Right lobe of liver (tissue), 6 donors: ENCODE results near the gene NFATC1. TPM values are rescaled to one million over a fixed set of nuclear protein-coding genes. Genes with fewer than 3 reads are reported as not detected.

Source experiments
- ATAC-seq, 4 donors: fragments of 200-7000 bp; cut with Tn5 transposase; one replicate each; pipeline ENCODE4 v1.9.1; 2020; ENCODE audit warnings: mild to moderate bottlenecking in 4 of 4, moderate library complexity in 4 of 4
- DNase-seq, 3 donors: peaks; one replicate each; pipeline ENCODE4 v3.0.0-alpha.2; 2020
- H3K27ac ChIP-seq, 3 donors: fragments of 200-600 bp; one replicate each; pipeline ENCODE4 v1.8.0; 2022
- H3K27me3 ChIP-seq, 2 donors: fragments of 200-600 bp; one replicate each; pipeline ENCODE4 v1.8.0; 2022
- H3K36me3 ChIP-seq, 4 donors: fragments of 200-600 bp; sonication (generic) in 1 of 4; one replicate each; pipeline versions ENCODE4 v1.5.1 to v1.8.0; 2017 to 2022; ENCODE audit warnings: control low read depth in 1 of 4
- H3K4me1 ChIP-seq, 4 donors: fragments of 200-600 bp; sonication (generic) in 1 of 4; one replicate each; pipeline versions ENCODE4 v1.5.1 to v1.8.0; 2017 to 2022; ENCODE audit warnings: control low read depth in 1 of 4
- H3K4me3 ChIP-seq, 3 donors: fragments of 200-600 bp; one replicate each; pipeline ENCODE4 v1.8.0; 2022
- H3K9me3 ChIP-seq, 4 donors: fragments of 200-600 bp; sonication (generic) in 1 of 4; one replicate each; pipeline versions ENCODE4 v1.5.1 to v1.8.0; 2017 to 2022; ENCODE audit warnings: control low read depth in 1 of 4
- CTCF ChIP-seq, 4 donors: fragments of 200-600 bp in 3 of 4; fragments of 450-650 bp in 1 of 4; IDR thresholded peaks; one replicate each; pipeline versions ENCODE4 v1.5.1 to v1.8.0; 2016 to 2022; ENCODE audit warnings: antibody characterized with exemption in 4 of 4, mild to moderate bottlenecking in 2 of 4
- POLR2A ChIP-seq: fragments of 450-650 bp; IDR thresholded peaks from one replicate; pipeline ENCODE4 v1.6.1; 2017; ENCODE audit warnings: antibody characterized with exemption, mild to moderate bottlenecking
- WGBS: methylation state at CpG from one replicate; pipeline ENCODE4 v1.1.6; 2018; ENCODE audit warnings: low coverage, low lambda C conversion rate; ENCODE audit not compliant: insufficient coverage; ENCODE audit errors: missing lambda C conversion rate; 5-methylcytosine and 5-hydroxymethylcytosine counted together
- intact Hi-C, 2 donors: fragments of 100-400 bp; cut with DNase I; formaldehyde crosslinking; loops; one replicate each; pipeline versions ENCODE4 v1.11.2 to v1.14.1; 2022
- total RNA-seq, 6 experiments: library from RNA; depleted of rRNA in 2 of 6; stranded (reverse); fragments of >200 nt in 2 of 6; fragmentation: NEBNext Ultra II Directional in 3 of 6; extraction: Animal tissue kit (Norgen Biotek cat#: 25700) in 3 of 6; gene quantifications; one replicate each; pipeline versions ENCODE4 v1.1.0 to v1.2.4, GENCODE V29; 2016 to 2023
- donor health status: DM: no; HTN: yes; CAD: no.
- donor health status: DM: no; HTN: no; CAD: no.
- donor health status: DM: no; HTN: no; CAD: no.
- donor health status: DM: no; HTN: yes; CAD: no.
- donor health status: DM: no; HTN: yes; CAD: no.

Gene NFATC1
- total RNA-seq, 6 experiments from 2014 or later = 1.00 to 4.3 (median 2.9) TPM

- WGBS = 78% methylated on average over 10 of the region's 22 CpGs
- ATAC-seq (no peak), DNase-seq (peak in 2 of 3 donors; percentile 31 to 37)
- Histone ChIP-seq H3K27me3 (no peaks in the 10 kb centered on the region), H3K36me3 (no peaks in the 10 kb centered on the region), H3K4me3 (no peak overlapping the region), H3K27ac (no peak overlapping the region), H3K4me1 (no peaks in the 10 kb centered on the region), H3K9me3 (no peaks in the 10 kb centered on the region)
- intact Hi-C loops = no loop called here
- TF ChIP-seq CTCF (IDR thresholded peaks at IDR 0.05) (no peak), POLR2A (no peak)
These were observed 94.9 kb downstream of the NFATC1 start for GRCh38 chr18:79490626-79491041.

- intact Hi-C loops = no loop called here
- no peak overlapping the region for H3K27ac ChIP-seq
- no peaks in the 10 kb centered on the region for H3K27me3 ChIP-seq
- H3K9me3 ChIP-seq = no peaks in the 10 kb centered on the region
- H3K4me1 ChIP-seq = no peaks in the 10 kb centered on the region
- H3K36me3 ChIP-seq = no peaks in the 10 kb centered on the region
- WGBS = 90% methylated on average over 7 of the region's 19 CpGs
- ATAC-seq = no peak
- TF ChIP-seq CTCF (IDR thresholded peaks at IDR 0.05) (no peak), POLR2A (no peak)
- peak in 1 of 3 donors; percentile 19 for DNase-seq
- no peak overlapping the region for H3K4me3 ChIP-seq
These were observed 95.4 kb downstream of the NFATC1 start for GRCh38 chr18:79491081-79491551.

- Histone ChIP-seq H3K27me3 (no peaks in the 10 kb centered on the region), H3K4me3 (no peak overlapping the region), H3K9me3 (peaks cover 0 to under 1% (median 0%) of the 10 kb centered on the region in 4 donors), H3K36me3 (no peaks in the 10 kb centered on the region), H3K27ac (no peak overlapping the region), H3K4me1 (no peaks in the 10 kb centered on the region)
- no peak for TF ChIP-seq CTCF (IDR thresholded peaks at IDR 0.05)
- TF ChIP-seq POLR2A = no peak
- WGBS = 94% methylated on average over 21 of the region's 65 CpGs
- peak in 2 of 3 donors; percentile 26 to 28 for DNase-seq
- ATAC-seq = no peak
- intact Hi-C loops = no loop called here
These were observed 97.6 kb downstream of the NFATC1 start for GRCh38 chr18:79493211-79493800.

- H3K27ac ChIP-seq = no peak overlapping the region
- 93% methylated on average over 6 of the region's 41 CpGs for WGBS
- ATAC-seq (no peak), DNase-seq (peak in 2 of 3 donors; percentile 40 to 52)
- no peaks in the 10 kb centered on the region for H3K36me3 ChIP-seq
- no peaks in the 10 kb centered on the region for H3K4me1 ChIP-seq
- H3K4me3 ChIP-seq = no peak overlapping the region
- intact Hi-C loops = no loop called here
- peaks cover 0 to 4% (median 0%) of the 10 kb centered on the region in 4 donors for H3K9me3 ChIP-seq
- no peak for TF ChIP-seq POLR2A
- no peak for TF ChIP-seq CTCF (IDR thresholded peaks at IDR 0.05)
- H3K27me3 ChIP-seq = no peaks in the 10 kb centered on the region
These were observed 98.1 kb downstream of the NFATC1 start for GRCh38 chr18:79493801-79494211.
